ENCODE results near the gene ADCY1. TPM values are rescaled to one million over a fixed set of nuclear protein-coding genes. Genes with fewer than 3 reads are reported as not detected.
"Not testable (repeated sequence)": the region's sequence is repeated elsewhere in the genome, so short reads cannot be mapped to it uniquely, and the experiment has no call there.

The ADCY1 gene
- polyA plus RNA-seq, 3 donors = 3.0 to 3.8 (median 3.6) TPM

GRCh38 chr7:45756757-45757156, 182.6 kb downstream of the ADCY1 start:
- not testable (repeated sequence) for DNase-seq (ENCODE audit: extremely low read depth in 1 of 11, low read depth in 9 of 11, low spot score in 4 of 11)

- DNase-seq (ENCODE audit: extremely low read depth in 1 of 11, low read depth in 9 of 11, low spot score in 4 of 11) = not testable (repeated sequence)
Observed at GRCh38 chr7:45759464-45759863, 185.3 kb downstream of the ADCY1 start.

- DNase-seq (ENCODE audit: extremely low read depth in 1 of 11, low read depth in 9 of 11, low spot score in 4 of 11) = peak; percentile 12 to 56 (median 33)
Observed at GRCh38 chr7:45761545-45762205, 187.5 kb downstream of the ADCY1 start.

GRCh38 chr7:45762225-45762994, 188.2 kb downstream of the ADCY1 start:
- not testable (repeated sequence) for DNase-seq (ENCODE audit: extremely low read depth in 1 of 11, low read depth in 9 of 11, low spot score in 4 of 11)

GRCh38 chr7:45768516-45769394, 194.6 kb downstream of the ADCY1 start:
- DNase-seq (ENCODE audit: extremely low read depth in 1 of 11, low read depth in 9 of 11, low spot score in 4 of 11) = peak; percentile 95 to 99 (median 98)

GRCh38 chr7:45769626-45770025, 195.5 kb downstream of the ADCY1 start:
- not testable (repeated sequence) for DNase-seq (ENCODE audit: extremely low read depth in 1 of 11, low read depth in 9 of 11, low spot score in 4 of 11)

All from renal cortex interstitium (tissue), 11 donors.